Kidney epithelial cell (primary cell): ENCODE results near the gene GDE1. TPM values are rescaled to one million over a fixed set of nuclear protein-coding genes. Genes with fewer than 3 reads are reported as not detected.
A peak's percentile ranks its signal among the peaks of the same experiment; 100 is the strongest.

Experiments used
- DNase-seq: peaks from one replicate; pipeline ENCODE4 v3.0.0-alpha.2; 2010; ENCODE audit warnings: low read depth
- H3K27me3 ChIP-seq: 2 replicates; pipeline ENCODE4 v1.6.0; 2011; ENCODE audit warnings: low read length; ENCODE audit not compliant: control insufficient read depth, insufficient read depth
- H3K36me3 ChIP-seq: 2 replicates; pipeline ENCODE4 v1.5.1; 2011; ENCODE audit warnings: low read length; ENCODE audit not compliant: control insufficient read depth, insufficient read depth
- H3K4me3 ChIP-seq: 2 replicates; pipeline ENCODE4 v1.5.1; 2011; ENCODE audit warnings: low read depth, mild to moderate bottlenecking, control low read depth, low read length
- total RNA-seq: library from RNA; depleted of rRNA; stranded (reverse); fragments of >200 nt; gene quantifications from 2 replicates; pipeline ENCODE4 v1.2.3, GENCODE V29; 2015
- TF ChIP-seq, protein P1 (sequence below): IDR thresholded peaks from 2 replicates; pipeline ENCODE4 v1.5.1; 2011; ENCODE audit warnings: mild to moderate bottlenecking, moderate library complexity, low read length, control low read depth, inconsistent platforms; ENCODE audit not compliant: insufficient read depth, poor library complexity, severe bottlenecking

Gene GDE1
- total RNA-seq, 1 donor from 2014 or later = 81.5 TPM

DNA sequence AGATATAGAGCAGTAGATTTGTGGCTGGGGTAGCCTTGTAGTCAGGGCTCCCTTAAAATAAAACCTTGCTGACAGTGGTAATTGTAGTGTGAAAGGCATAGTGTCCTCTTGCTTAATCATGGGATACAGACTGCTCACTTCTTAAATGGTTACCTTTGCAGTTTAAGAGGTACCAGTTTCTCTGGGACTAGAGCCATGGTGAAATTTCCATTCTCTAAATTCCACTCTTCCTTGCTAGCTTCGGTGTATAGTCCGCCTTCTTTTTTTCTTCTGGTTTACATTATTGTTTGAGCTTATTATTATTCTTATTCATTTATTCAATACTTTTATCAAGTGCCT lies 3.5 kb upstream of the GDE1 start:
- DNase-seq = no peak
- TF ChIP-seq, protein P1, sequence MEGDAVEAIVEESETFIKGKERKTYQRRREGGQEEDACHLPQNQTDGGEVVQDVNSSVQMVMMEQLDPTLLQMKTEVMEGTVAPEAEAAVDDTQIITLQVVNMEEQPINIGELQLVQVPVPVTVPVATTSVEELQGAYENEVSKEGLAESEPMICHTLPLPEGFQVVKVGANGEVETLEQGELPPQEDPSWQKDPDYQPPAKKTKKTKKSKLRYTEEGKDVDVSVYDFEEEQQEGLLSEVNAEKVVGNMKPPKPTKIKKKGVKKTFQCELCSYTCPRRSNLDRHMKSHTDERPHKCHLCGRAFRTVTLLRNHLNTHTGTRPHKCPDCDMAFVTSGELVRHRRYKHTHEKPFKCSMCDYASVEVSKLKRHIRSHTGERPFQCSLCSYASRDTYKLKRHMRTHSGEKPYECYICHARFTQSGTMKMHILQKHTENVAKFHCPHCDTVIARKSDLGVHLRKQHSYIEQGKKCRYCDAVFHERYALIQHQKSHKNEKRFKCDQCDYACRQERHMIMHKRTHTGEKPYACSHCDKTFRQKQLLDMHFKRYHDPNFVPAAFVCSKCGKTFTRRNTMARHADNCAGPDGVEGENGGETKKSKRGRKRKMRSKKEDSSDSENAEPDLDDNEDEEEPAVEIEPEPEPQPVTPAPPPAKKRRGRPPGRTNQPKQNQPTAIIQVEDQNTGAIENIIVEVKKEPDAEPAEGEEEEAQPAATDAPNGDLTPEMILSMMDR = no peak
- no peaks in the 10 kb centered on the region for H3K36me3 ChIP-seq
- peak overlapping the region; percentile 99 for H3K4me3 ChIP-seq
- no peaks in the 10 kb centered on the region for H3K27me3 ChIP-seq

DNA sequence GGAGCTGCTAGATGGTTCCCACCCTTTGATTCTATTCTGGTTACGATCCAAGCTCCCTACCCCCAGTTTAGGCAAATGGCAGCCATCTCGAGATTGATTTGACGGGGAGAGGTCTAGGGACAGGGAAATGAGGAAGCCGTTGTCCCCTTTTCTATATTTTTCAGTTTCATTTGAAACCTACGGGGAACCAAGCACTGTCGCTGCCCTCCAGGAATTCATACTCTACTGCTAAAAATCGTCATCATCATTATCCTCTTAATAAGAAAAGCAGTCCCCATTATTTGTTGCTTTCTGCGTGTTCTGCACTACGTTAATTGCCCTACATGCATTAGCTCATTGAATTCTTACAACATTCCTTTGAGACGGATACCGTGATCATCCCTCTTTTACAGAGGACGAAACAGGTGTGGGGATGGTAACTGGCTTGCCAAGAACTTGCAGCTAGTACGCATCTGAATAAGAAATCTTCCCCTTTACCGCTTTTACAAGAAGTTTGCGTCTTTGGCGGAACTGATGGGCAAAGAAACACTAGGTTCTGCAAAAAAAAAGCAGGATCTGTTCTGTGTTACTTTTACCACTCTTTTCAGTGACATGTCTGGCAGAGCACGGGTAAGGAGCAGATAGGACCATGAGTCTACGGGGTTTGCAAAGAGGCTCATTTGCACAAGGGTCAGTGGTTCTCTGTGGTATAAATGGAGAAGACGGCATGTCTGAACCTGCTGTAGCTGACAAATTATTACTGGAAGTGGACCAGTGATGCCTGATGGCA lies 2.9 kb upstream of the GDE1 start:
- H3K36me3 ChIP-seq = no peaks in the 10 kb centered on the region
- no peak for DNase-seq
- TF ChIP-seq, protein P1 = no peak

DNA sequence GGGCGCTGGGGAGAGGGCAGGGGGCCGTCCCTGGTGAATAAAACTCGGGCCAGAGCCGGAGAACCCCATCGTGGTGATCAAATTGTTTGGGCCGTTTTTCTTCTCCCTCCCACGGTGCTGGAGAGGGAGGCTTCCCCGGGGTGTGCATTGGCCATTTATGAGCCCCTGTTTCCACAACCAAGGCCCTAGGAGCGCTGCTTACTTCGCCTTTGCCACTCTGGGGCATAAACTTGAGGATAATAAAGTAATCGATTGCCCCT lies 2.4 kb upstream of the GDE1 start:
- TF ChIP-seq, protein P1 = no peak
- no peak for DNase-seq
- Histone ChIP-seq H3K4me3 (peak overlapping the region; percentile 99), H3K36me3 (no peaks in the 10 kb centered on the region), H3K27me3 (no peaks in the 10 kb centered on the region)

More for the DNA sequence above, 2.9 kb upstream of the GDE1 start:
- no peaks in the 10 kb centered on the region for H3K27me3 ChIP-seq
- H3K4me3 ChIP-seq = peak overlapping the region; percentile 99

DNA sequence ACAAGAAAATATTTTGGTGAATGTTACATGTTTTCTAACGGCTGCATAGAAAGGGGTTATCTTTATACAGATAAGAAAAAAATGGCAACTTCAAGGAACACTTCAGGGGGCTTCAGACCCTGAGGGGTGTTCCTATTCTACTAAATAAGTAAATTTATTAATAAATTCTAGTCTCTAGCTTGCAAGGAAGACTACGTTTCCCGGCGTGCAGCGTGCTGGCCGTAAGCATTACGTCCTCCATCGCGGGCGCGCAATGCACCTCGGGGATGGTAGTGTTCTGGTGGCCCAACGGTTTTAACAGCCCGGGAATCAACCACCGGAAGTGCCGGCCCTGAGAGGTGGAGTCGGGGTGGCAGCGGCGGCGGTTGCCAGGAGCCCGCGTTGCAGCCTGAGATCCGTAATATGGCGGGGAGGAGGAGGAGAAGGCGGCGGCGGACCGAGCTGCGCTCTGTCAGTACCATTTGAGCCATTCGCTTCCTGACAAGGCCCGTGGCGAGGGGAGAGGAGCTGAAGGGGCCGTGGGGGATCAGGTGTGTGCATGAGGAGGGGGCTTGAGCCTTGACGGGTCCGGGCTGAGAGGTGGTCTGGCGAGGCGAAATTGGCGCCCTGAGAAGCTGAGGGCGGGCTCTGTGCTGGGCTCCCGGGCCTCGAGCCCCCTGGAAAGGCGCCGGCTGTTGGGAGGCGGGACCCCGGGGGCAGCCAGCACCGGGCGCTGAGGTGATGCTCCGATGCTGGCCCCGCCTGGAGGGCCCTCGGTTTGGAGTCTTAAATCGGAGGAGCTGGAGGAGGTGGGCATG lies 1.9 kb upstream of the GDE1 start, which contains the start of gene CCP110:
Gene CCP110 (plus strand): TSS at position 384 of the 797 bp plus-strand sequence. CDS start 3,940 bp downstream, outside the sequence.
- TF ChIP-seq, protein P1 = no peak
- peak within 1 kb of the TSS; percentile 99 for H3K4me3 ChIP-seq

DNA sequence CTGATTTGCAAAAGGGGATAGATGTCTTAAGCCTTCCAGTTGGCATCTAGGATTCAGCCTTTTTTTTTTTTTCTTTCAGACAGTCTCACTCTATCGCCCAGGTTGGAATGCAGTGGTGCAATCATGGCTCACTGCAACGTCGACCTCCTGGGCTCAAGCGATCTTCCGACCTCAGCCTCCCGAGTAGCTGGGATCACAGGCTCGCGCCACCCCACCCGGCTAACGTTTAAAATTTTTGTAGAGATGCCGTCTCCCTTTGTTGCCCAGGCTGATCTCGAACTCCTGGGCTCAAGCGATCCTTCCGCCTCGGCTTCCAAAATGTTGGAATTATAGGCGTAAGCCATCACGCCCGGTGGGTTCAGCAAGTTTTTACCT lies 1.3 kb upstream of the GDE1 start:
- DNase-seq = no peak
- H3K27me3 ChIP-seq = no peaks in the 10 kb centered on the region
- TF ChIP-seq, protein P1 = no peak
- no peak overlapping the region for H3K4me3 ChIP-seq
- H3K36me3 ChIP-seq = no peaks in the 10 kb centered on the region

More for the DNA sequence above, 1.9 kb upstream of the GDE1 start, which contains the start of gene CCP110:
- Histone ChIP-seq H3K36me3 (no peaks in the 10 kb centered on the region), H3K27me3 (no peaks in the 10 kb centered on the region)
- DNase-seq = peak; percentile 81
